ENCODE results near the gene OR9Q1. TPM values are rescaled to one million over a fixed set of nuclear protein-coding genes. Genes with fewer than 3 reads are reported as not detected.

OR9Q1 gene
- polyA plus RNA-seq, 3 donors from 2014 or later = not detected

GRCh38 chr11:58003591-58003990, 20.1 kb upstream of the OR9Q1 start:
- DNase-seq = no peak
- H3K4me1 Mint-ChIP-seq = no peaks in the 10 kb centered on the region
- no peaks in the 10 kb centered on the region for H3K36me3 Mint-ChIP-seq
- H3K27me3 Mint-ChIP-seq (ENCODE audit: low read depth in 3 of 3) = peaks cover 2 to 4% (median 4%) of the 10 kb centered on the region in 3 donors
- peaks cover 0 to 3% (median 0%) of the 10 kb centered on the region in 6 donors for H3K9me3 Mint-ChIP-seq
- no peak overlapping the region for H3K27ac Mint-ChIP-seq
- H3K4me3 Mint-ChIP-seq = no peak overlapping the region

GRCh38 chr11:58004664-58005063, 19.0 kb upstream of the OR9Q1 start:
- no peak overlapping the region for H3K4me3 Mint-ChIP-seq
- no peaks in the 10 kb centered on the region for H3K4me1 Mint-ChIP-seq
- peaks cover 2 to 4% (median 4%) of the 10 kb centered on the region in 3 donors for H3K27me3 Mint-ChIP-seq (ENCODE audit: low read depth in 3 of 3)
- DNase-seq = no peak
- H3K27ac Mint-ChIP-seq = no peak overlapping the region
- peaks cover 0 to 3% (median 0%) of the 10 kb centered on the region in 6 donors for H3K9me3 Mint-ChIP-seq
- H3K36me3 Mint-ChIP-seq = no peaks in the 10 kb centered on the region

GRCh38 chr11:58006940-58007339, 16.7 kb upstream of the OR9Q1 start:
- H3K4me1 Mint-ChIP-seq = no peaks in the 10 kb centered on the region

GRCh38 chr11:58011771-58012170, 11.9 kb upstream of the OR9Q1 start:
- H3K9me3 Mint-ChIP-seq = peaks cover 0 to 6% (median 0%) of the 10 kb centered on the region in 6 donors
- no peak for DNase-seq
- no peaks in the 10 kb centered on the region for H3K4me1 Mint-ChIP-seq
- peaks cover under 1 to 4% (median 3%) of the 10 kb centered on the region in 3 donors for H3K27me3 Mint-ChIP-seq (ENCODE audit: low read depth in 3 of 3)
- H3K36me3 Mint-ChIP-seq = no peaks in the 10 kb centered on the region
- H3K4me3 Mint-ChIP-seq = no peak overlapping the region
- H3K27ac Mint-ChIP-seq = no peak overlapping the region

More at GRCh38 chr11:58006940-58007339, 16.7 kb upstream of the OR9Q1 start:
- peaks cover 0 to 3% (median 0%) of the 10 kb centered on the region in 6 donors for H3K9me3 Mint-ChIP-seq
- H3K27me3 Mint-ChIP-seq (ENCODE audit: low read depth in 3 of 3) = peaks cover 2 to 4% (median 4%) of the 10 kb centered on the region in 3 donors
- no peak overlapping the region for H3K4me3 Mint-ChIP-seq
- DNase-seq = no peak
- H3K27ac Mint-ChIP-seq = no peak overlapping the region
- no peaks in the 10 kb centered on the region for H3K36me3 Mint-ChIP-seq

GRCh38 chr11:58024601-58025091, 965 bp downstream of the OR9Q1 start:
- Mint-ChIP-seq H3K4me1 (no peaks in the 10 kb centered on the region), H3K4me3 (no peak overlapping the region), H3K9me3 (peaks cover 0 to 3% (median 0%) of the 10 kb centered on the region in 6 donors), H3K27ac (no peak overlapping the region), H3K36me3 (no peaks in the 10 kb centered on the region), H3K27me3 (ENCODE audit: low read depth in 3 of 3) (peaks cover 0 to 9% (median 2%) of the 10 kb centered on the region in 3 donors)
- no peak for DNase-seq

- Mint-ChIP-seq H3K4me1 (no peaks in the 10 kb centered on the region), H3K9me3 (peaks cover 0 to 8% (median 0%) of the 10 kb centered on the region in 6 donors), H3K27ac (no peak overlapping the region), H3K27me3 (ENCODE audit: low read depth in 3 of 3) (peaks cover 0 to 9% (median 2%) of the 10 kb centered on the region in 3 donors), H3K36me3 (no peaks in the 10 kb centered on the region), H3K4me3 (no peak overlapping the region)
- no peak for DNase-seq
Measured at GRCh38 chr11:58027341-58027740, 3.7 kb downstream of the OR9Q1 start.

GRCh38 chr11:58028687-58029411, 5.2 kb downstream of the OR9Q1 start:
- DNase-seq = no peak
- Mint-ChIP-seq H3K27ac (no peak overlapping the region), H3K4me1 (no peaks in the 10 kb centered on the region), H3K36me3 (no peaks in the 10 kb centered on the region), H3K27me3 (ENCODE audit: low read depth in 3 of 3) (peaks cover 0 to 9% (median 2%) of the 10 kb centered on the region in 3 donors), H3K4me3 (no peak overlapping the region), H3K9me3 (peaks cover 0 to 10% (median 2%) of the 10 kb centered on the region in 6 donors)

- no peak within 1 kb of the TSS for H3K27ac Mint-ChIP-seq
- no peaks in the 10 kb centered on the region for H3K36me3 Mint-ChIP-seq
- H3K27me3 Mint-ChIP-seq (ENCODE audit: low read depth in 3 of 3) = peaks cover 0 to 9% (median 2%) of the 10 kb centered on the region in 3 donors
- H3K4me1 Mint-ChIP-seq = no peaks in the 10 kb centered on the region
- DNase-seq = no peak
- H3K9me3 Mint-ChIP-seq = peaks cover 0 to 10% (median 2%) of the 10 kb centered on the region in 6 donors
- H3K4me3 Mint-ChIP-seq = no peak within 1 kb of the TSS
Measured at GRCh38 chr11:58030653-58031052, 7.0 kb downstream of the OR9Q1 start, which contains the start of gene OR6Q1. TSS of gene OR6Q1 (plus strand) at chr11:58030953. CDS start at chr11:58030953, 0 bp downstream.

GRCh38 chr11:58034471-58034870, 10.8 kb downstream of the OR9Q1 start:
- Mint-ChIP-seq H3K27ac (no peak overlapping the region), H3K9me3 (peaks cover 0 to 8% (median 2%) of the 10 kb centered on the region in 6 donors), H3K36me3 (no peaks in the 10 kb centered on the region), H3K27me3 (ENCODE audit: low read depth in 3 of 3) (peaks cover 0 to 1% (median under 1%) of the 10 kb centered on the region in 3 donors), H3K4me1 (no peaks in the 10 kb centered on the region), H3K4me3 (no peak overlapping the region)
- no peak for DNase-seq

- Mint-ChIP-seq H3K27me3 (ENCODE audit: low read depth in 3 of 3) (peaks cover 0 to 3% (median 1%) of the 10 kb centered on the region in 3 donors), H3K36me3 (no peaks in the 10 kb centered on the region), H3K4me3 (no peak overlapping the region), H3K4me1 (no peaks in the 10 kb centered on the region), H3K27ac (no peak overlapping the region), H3K9me3 (peaks cover 0 to 5% (median 1%) of the 10 kb centered on the region in 6 donors)
- no peak for DNase-seq
Measured at GRCh38 chr11:58039589-58039988, 15.9 kb downstream of the OR9Q1 start.

- Mint-ChIP-seq H3K27ac (no peak overlapping the region), H3K4me1 (no peaks in the 10 kb centered on the region), H3K36me3 (no peaks in the 10 kb centered on the region), H3K4me3 (no peak overlapping the region), H3K9me3 (peaks cover 0 to 6% (median 5%) of the 10 kb centered on the region in 6 donors), H3K27me3 (ENCODE audit: low read depth in 3 of 3) (peaks cover 0 to 6% (median 5%) of the 10 kb centered on the region in 3 donors)
- no peak for DNase-seq
Measured at GRCh38 chr11:58043379-58043778, 19.7 kb downstream of the OR9Q1 start.

- Mint-ChIP-seq H3K27ac (no peak overlapping the region), H3K4me3 (no peak overlapping the region), H3K27me3 (ENCODE audit: low read depth in 3 of 3) (peaks cover 0 to 6% (median 5%) of the 10 kb centered on the region in 3 donors), H3K4me1 (no peaks in the 10 kb centered on the region), H3K36me3 (no peaks in the 10 kb centered on the region), H3K9me3 (peaks cover 0 to 6% (median 5%) of the 10 kb centered on the region in 6 donors)
- no peak for DNase-seq
Measured at GRCh38 chr11:58046231-58046630, 22.6 kb downstream of the OR9Q1 start.

- Mint-ChIP-seq H3K4me3 (no peak overlapping the region), H3K4me1 (no peaks in the 10 kb centered on the region), H3K27me3 (ENCODE audit: low read depth in 3 of 3) (peaks cover 0 to 6% (median 5%) of the 10 kb centered on the region in 3 donors), H3K9me3 (peaks cover 0 to 6% (median 5%) of the 10 kb centered on the region in 6 donors), H3K27ac (no peak overlapping the region), H3K36me3 (no peaks in the 10 kb centered on the region)
- no peak for DNase-seq
Measured at GRCh38 chr11:58047818-58048217, 24.1 kb downstream of the OR9Q1 start.

- Mint-ChIP-seq H3K27ac (no peak overlapping the region), H3K36me3 (no peaks in the 10 kb centered on the region), H3K9me3 (peaks cover 0 to 1% (median 0%) of the 10 kb centered on the region in 6 donors), H3K4me3 (no peak overlapping the region), H3K27me3 (ENCODE audit: low read depth in 3 of 3) (peaks cover 2 to 5% (median 2%) of the 10 kb centered on the region in 3 donors), H3K4me1 (no peaks in the 10 kb centered on the region)
- no peak for DNase-seq
Measured at GRCh38 chr11:58055806-58056401, 32.2 kb downstream of the OR9Q1 start.

All from immature natural killer cell (primary cell).